Large intestine (tissue), 3 donors: ENCODE data around the gene PTPRK. TPM values are rescaled to one million over a fixed set of nuclear protein-coding genes. Genes with fewer than 3 reads are reported as not detected.

Experiments
- DNase-seq, 2 donors: peaks; one replicate each; pipeline versions ENCODE4 v3.0.0 to v3.0.0-alpha.2; 2013
- H3K27ac ChIP-seq: one replicate; pipeline ENCODE4 v1.5.1; 2013; ENCODE audit warnings: low read length
- H3K27me3 ChIP-seq: 2 replicates; pipeline ENCODE4 v1.6.1; 2013; ENCODE audit warnings: low read length; ENCODE audit not compliant: control insufficient read depth, insufficient read depth
- H3K36me3 ChIP-seq: 2 replicates; pipeline ENCODE4 v1.6.1; 2013; ENCODE audit warnings: low read length; ENCODE audit not compliant: control insufficient read depth, insufficient read depth
- H3K4me1 ChIP-seq: one replicate; pipeline ENCODE4 v1.6.1; 2013; ENCODE audit warnings: low read length; ENCODE audit not compliant: control insufficient read depth, insufficient read depth
- H3K4me3 ChIP-seq: one replicate; pipeline ENCODE4 v1.5.1; 2013; ENCODE audit warnings: low read length
- H3K9me3 ChIP-seq: one replicate; pipeline ENCODE4 v1.6.1; 2013; ENCODE audit warnings: mild to moderate bottlenecking, low read depth, low read length, moderate library complexity; ENCODE audit not compliant: control insufficient read depth
- WGBS: methylation state at CpG from one replicate; pipeline ENCODE4 v1.1.5; 2013; ENCODE audit warnings: low lambda C conversion rate; ENCODE audit not compliant: insufficient coverage; 5-methylcytosine and 5-hydroxymethylcytosine counted together
- polyA plus RNA-seq: library from polyadenylated mRNA; unstranded; fragments of 120-200 nt; gene quantifications from one replicate; pipeline ENCODE4 v1.2.1, GENCODE V29; 2013

PTPRK gene
- polyA plus RNA-seq, 1 donor: 65.4 TPM

GRCh38 chr6:128073389-128073788 is 447.0 kb downstream of the PTPRK start:
- no CpG with 5 or more reads among the region's 1 CpG for WGBS
- Histone ChIP-seq H3K4me1 (no peaks in the 10 kb centered on the region), H3K9me3 (no peaks in the 10 kb centered on the region), H3K36me3 (peaks cover 13% of the 10 kb centered on the region), H3K4me3 (no peak overlapping the region), H3K27ac (no peak overlapping the region), H3K27me3 (no peaks in the 10 kb centered on the region)
- DNase-seq: no peak

GRCh38 chr6:128071212-128071611 is 449.2 kb downstream of the PTPRK start:
- no peaks in the 10 kb centered on the region for H3K9me3 ChIP-seq
- DNase-seq: no peak
- no peak overlapping the region for H3K27ac ChIP-seq
- peaks cover 20% of the 10 kb centered on the region for H3K36me3 ChIP-seq
- no peaks in the 10 kb centered on the region for H3K4me1 ChIP-seq
- WGBS: 100% methylated on average over 2 of the region's 3 CpGs
- H3K4me3 ChIP-seq: no peak overlapping the region
- H3K27me3 ChIP-seq: no peaks in the 10 kb centered on the region

GRCh38 chr6:128070406-128070805 is 450.0 kb downstream of the PTPRK start:
- Histone ChIP-seq H3K9me3 (no peaks in the 10 kb centered on the region), H3K4me1 (no peaks in the 10 kb centered on the region), H3K27ac (no peak overlapping the region), H3K36me3 (peaks cover 19% of the 10 kb centered on the region), H3K27me3 (no peaks in the 10 kb centered on the region), H3K4me3 (no peak overlapping the region)
- 100% methylated on average over 1 of the region's 3 CpGs for WGBS
- DNase-seq: no peak

- no peaks in the 10 kb centered on the region for H3K9me3 ChIP-seq
- H3K4me3 ChIP-seq: no peak overlapping the region
- DNase-seq: no peak
- H3K27me3 ChIP-seq: no peaks in the 10 kb centered on the region
- peaks cover 19% of the 10 kb centered on the region for H3K36me3 ChIP-seq
- no peak overlapping the region for H3K27ac ChIP-seq
- WGBS: no CpG with 5 or more reads among the region's 2 CpGs
- no peaks in the 10 kb centered on the region for H3K4me1 ChIP-seq
Observed at GRCh38 chr6:128069188-128069587, 451.2 kb downstream of the PTPRK start.

DNA sequence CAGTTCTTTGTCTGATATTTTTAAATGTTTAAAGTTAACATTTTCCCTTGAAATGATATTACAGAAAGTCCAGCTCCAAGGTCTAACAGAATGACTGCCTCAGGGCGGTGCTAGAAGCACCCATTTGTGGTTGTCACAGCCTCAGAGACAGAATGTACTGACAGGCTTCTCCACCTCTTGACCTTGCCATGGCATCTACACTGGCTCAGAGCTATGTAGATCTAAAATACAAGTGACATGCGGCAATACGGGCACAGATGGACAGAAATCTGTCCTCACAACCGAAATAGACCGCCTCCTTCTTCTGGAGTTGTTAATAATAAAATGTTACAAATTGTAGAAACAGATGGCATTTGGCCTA is 452.3 kb downstream of the PTPRK start:
- DNase-seq: no peak
- 92% methylated on average over 2 of the region's 5 CpGs for WGBS

DNA sequence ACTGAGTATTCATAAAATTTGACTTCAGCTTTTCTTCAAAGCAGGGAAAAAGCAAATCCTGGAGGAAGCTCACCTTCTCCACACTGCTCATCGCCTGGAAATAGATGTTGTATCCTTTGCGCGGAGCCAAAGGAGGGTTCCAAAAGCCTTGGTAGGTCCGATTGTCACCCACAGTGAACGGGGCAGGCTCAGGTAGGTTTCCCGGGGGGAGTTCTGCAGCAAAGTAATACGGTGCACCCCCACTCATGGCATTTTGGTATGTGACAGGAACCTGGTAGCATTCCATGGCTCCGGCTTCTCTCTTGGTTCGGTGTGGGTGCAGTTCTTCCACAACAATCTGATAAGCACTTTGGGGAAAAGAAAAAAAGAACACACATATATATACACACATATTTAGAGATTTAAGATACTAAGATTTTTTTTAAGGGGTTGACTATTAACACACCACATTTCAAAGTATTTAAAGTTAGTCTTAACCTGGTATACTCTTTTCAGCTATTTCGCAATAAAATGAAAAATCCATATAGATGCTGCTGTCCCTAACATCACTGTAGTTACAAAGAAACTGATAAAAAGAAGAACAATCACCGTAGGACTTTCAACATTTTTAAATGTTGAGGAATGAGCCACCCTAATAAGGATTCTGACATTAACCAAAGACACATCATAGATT is 452.8 kb downstream of the PTPRK start:
- no peak for DNase-seq
- 100% methylated on average over 3 of the region's 11 CpGs for WGBS
- Histone ChIP-seq H3K27me3 (no peaks in the 10 kb centered on the region), H3K4me3 (no peak overlapping the region), H3K9me3 (no peaks in the 10 kb centered on the region), H3K27ac (no peak overlapping the region), H3K4me1 (peaks cover 8% of the 10 kb centered on the region), H3K36me3 (peaks cover 17% of the 10 kb centered on the region)

More for the DNA sequence above, 452.3 kb downstream of the PTPRK start:
- Histone ChIP-seq H3K27ac (no peak overlapping the region), H3K36me3 (peaks cover 19% of the 10 kb centered on the region), H3K27me3 (no peaks in the 10 kb centered on the region), H3K4me1 (peaks cover 5% of the 10 kb centered on the region), H3K9me3 (no peaks in the 10 kb centered on the region), H3K4me3 (no peak overlapping the region)

- H3K36me3 ChIP-seq: peaks cover 20% of the 10 kb centered on the region
- no peaks in the 10 kb centered on the region for H3K27me3 ChIP-seq
- peaks cover 9% of the 10 kb centered on the region for H3K4me1 ChIP-seq
- no CpG with 5 or more reads among the region's 3 CpGs for WGBS
- H3K9me3 ChIP-seq: no peaks in the 10 kb centered on the region
- H3K4me3 ChIP-seq: no peak overlapping the region
- H3K27ac ChIP-seq: no peak overlapping the region
- no peak for DNase-seq
Observed at GRCh38 chr6:128065072-128065471, 455.3 kb downstream of the PTPRK start.

GRCh38 chr6:128064540-128064895 is 455.9 kb downstream of the PTPRK start:
- H3K27ac ChIP-seq: no peak overlapping the region
- H3K9me3 ChIP-seq: no peaks in the 10 kb centered on the region
- no peak overlapping the region for H3K4me3 ChIP-seq
- peak in 1 of 2 donors; percentile 7 for DNase-seq
- peaks cover 22% of the 10 kb centered on the region for H3K36me3 ChIP-seq
- peaks cover 9% of the 10 kb centered on the region for H3K4me1 ChIP-seq
- H3K27me3 ChIP-seq: no peaks in the 10 kb centered on the region
- WGBS: 80% methylated on average over 2 of the region's 2 CpGs

DNA sequence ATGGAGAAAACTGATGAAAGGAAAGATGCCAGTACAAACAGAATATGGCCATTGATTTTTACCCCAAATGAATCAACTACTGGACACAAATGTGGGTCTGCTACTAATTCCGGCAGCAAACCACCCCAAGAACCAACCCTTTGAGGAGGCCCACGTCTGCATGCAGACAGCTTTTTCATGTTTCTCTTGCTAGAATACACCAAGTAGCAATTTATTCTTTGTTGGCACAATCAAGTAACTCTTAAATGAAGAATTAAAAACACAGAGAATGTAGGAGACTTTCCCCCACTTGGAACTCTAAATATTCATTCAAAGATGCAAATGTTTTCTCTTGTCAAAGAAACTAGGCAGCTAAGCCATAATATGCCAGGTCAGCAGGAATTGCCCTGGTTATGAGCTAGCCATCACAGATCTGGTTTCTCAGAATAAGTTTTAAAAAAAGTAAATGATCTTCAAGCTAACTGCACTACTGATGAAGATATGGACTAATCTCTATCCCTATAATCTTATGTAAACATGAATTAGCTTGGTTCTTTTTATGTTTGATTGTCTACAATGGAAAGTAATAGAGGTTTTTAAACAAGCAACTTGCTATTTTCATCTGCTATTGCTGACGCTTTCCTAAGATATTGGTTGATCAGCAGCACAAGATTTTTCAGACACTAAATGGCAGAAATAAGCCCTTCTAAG is 456.4 kb downstream of the PTPRK start:
- DNase-seq: peak; percentile 9 to 17
- Histone ChIP-seq H3K27ac (no peak overlapping the region), H3K27me3 (no peaks in the 10 kb centered on the region), H3K36me3 (peaks cover 22% of the 10 kb centered on the region), H3K4me3 (no peak overlapping the region), H3K9me3 (no peaks in the 10 kb centered on the region), H3K4me1 (peaks cover 9% of the 10 kb centered on the region)
- no CpG with 5 or more reads among the region's 3 CpGs for WGBS

- H3K36me3 ChIP-seq: peaks cover 20% of the 10 kb centered on the region
- peak; percentile 28 to 41 for DNase-seq
- no peak overlapping the region for H3K27ac ChIP-seq
- no peak overlapping the region for H3K4me3 ChIP-seq
- H3K4me1 ChIP-seq: peaks cover 9% of the 10 kb centered on the region
- H3K9me3 ChIP-seq: no peaks in the 10 kb centered on the region
- no peaks in the 10 kb centered on the region for H3K27me3 ChIP-seq
- 87% methylated on average over 3 of the region's 5 CpGs for WGBS
Observed at GRCh38 chr6:128062882-128063603, 457.4 kb downstream of the PTPRK start.
